ENCODE measurements around the gene KRTAP5-3.
"Not testable (repeated sequence)": the region's sequence is repeated elsewhere in the genome, so short reads cannot be mapped to it uniquely, and the experiment has no call there.

- not testable (repeated sequence) for TF ChIP-seq CTCF, POLR2A (IDR thresholded peaks at IDR 0.05)
Measured at GRCh38 chr11:1584661-1585370, 23.4 kb downstream of the KRTAP5-3 start, which contains the start of gene KRTAP5-1.

Data from lower leg skin (tissue), 3 donors.